ELR (cell line): ENCODE data around the gene C19orf85.

Experiments
- DNase-seq: peaks from one replicate; pipeline ENCODE4 v3.0.0-alpha.2; 2015; ENCODE audit warnings: low read depth

Gene C19orf85

DNA sequence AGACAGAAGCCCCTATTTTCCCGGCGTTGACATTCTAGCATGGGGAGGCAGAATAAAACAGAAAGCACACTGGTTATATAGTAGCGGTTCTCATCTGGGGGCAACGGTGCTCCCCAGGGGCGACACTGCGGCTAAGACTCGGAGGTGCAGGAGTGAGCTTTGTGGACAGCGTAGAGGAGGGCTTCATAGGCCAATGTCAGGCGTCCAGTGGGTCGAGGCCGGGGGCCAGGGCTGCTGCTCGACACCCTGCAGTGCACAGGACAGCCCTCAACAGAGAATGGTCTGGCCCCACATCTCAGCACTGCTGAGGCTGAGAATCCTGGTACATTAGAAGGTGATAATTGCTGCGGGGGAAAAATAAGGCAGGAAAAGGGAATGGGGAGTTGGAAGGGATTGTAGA is 13.4 kb upstream of the C19orf85 start:
- DNase-seq = no peak

DNA sequence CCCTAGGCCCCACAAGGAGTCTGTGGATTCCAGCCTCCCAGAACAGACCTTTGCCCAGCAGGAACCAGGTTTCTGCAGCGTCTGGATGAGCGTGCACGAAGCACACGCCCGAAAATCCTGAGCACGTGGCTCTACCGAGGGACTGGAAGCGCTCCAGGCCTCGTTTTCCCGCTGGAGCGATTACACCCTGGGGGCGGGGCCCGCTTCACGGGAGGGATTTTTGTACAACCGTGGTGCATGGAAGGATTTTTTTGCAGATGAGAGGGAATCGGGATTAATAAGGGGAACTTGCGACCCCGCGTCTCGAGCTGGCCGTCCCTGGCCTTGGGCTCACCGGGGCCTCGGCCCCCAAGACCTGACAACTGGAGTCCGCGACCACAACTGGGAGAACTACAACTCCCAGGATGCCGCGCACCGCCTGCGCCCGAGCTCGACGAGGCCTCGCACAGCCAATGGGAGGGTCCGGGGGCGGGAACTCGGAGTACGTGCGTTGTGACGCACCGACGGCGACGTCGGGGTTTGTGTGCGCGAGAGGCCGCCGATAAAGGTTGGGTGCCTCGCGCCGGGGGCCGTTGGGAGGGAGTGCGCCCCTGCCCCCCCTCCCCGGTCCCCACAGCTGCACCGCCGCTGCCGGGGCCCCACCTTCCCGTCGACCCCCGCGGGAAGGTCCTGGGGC is 11.7 kb upstream of the C19orf85 start, which contains the start of gene ZNF628:
Gene ZNF628, plus strand, starts transcription at position 518 of the 676 bp plus-strand sequence. CDS start 3,294 bp downstream, outside the sequence.
- peak; percentile 98 for DNase-seq

DNA sequence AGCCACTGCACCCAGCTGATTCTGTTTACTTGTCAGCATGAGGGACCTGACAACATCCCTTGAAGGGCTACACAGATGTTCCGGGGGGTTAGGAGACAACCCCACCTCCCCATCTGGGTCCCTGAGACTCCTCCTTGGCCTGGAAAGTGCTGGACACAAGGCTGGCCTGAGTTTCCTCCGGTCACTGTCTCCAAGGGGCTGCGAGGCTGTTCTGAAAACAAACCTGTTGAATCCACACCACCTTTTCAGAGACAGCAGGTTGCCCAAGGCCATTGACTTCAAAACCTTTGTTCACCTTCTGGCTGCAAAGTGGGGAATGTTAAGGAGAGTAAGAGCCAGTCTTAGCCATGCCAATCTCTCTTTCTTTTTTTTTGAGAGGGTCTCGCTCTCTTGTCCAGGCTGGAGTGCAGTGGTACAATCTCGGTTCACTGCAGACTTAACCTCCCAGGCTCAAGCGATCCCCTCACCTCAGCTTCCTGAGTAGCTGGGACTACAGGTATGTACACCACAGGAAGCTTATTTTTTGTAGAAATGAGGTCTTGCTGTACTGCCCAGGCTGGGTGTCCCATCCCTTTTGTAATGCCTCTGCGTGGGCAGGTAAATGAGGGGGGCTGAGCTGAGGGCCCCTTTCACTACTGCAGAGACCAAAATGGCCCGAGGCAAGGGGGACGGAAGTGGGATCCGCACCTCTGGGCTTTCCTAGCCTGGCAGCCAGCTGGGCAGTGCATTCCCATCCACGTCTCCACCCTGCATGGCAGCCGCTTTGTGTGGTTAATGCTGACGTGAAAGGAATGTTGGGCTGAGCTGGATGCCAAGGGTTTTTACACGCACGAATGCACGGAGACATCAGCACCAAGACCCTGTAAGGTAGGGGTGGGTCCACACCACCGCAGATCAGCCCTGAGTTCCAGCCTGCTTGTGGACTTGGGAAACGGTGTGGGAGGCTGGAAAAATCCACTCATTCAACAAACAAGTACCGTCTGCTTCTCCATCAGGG is 10.0 kb upstream of the C19orf85 start:
- no peak for DNase-seq

DNA sequence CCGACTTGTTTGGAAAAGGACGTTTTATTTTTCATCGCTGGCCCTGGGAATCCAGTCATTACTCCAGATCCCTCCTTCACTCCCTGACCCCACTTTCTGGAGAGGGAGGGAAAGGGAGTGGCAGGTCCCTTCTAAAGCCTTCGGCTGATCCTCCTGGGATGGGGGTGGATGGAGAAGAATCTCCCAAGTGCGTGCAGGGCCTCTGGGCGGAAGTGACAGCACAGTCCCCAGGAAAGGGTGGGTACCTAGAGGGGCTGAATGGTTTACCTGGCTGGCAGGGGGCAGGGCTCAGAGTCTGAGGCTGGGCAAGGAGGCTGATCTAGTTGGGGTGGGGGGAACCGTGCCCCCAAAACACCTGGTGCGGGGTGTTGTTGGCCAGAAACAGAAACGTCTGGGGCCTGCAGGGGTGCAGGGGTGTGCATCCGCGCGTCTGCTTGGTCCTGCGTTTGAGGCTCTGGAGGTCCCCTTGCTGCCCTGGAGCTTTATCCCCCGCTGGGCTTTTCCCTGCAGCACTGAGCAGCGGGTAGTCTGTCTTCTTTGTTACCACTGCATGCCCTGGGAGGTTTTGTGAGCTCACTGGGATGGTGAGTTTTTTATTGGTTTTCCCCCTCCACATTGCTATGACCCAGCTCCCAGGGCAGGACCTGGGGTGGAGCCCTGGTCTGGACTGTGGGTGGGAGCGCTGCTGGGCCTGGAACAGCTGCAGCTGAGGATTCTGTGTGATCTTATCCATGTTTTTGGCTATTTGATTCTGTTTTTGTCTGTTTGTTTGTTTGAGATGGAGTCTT is 8.9 kb upstream of the C19orf85 start:
- DNase-seq = no peak

DNA sequence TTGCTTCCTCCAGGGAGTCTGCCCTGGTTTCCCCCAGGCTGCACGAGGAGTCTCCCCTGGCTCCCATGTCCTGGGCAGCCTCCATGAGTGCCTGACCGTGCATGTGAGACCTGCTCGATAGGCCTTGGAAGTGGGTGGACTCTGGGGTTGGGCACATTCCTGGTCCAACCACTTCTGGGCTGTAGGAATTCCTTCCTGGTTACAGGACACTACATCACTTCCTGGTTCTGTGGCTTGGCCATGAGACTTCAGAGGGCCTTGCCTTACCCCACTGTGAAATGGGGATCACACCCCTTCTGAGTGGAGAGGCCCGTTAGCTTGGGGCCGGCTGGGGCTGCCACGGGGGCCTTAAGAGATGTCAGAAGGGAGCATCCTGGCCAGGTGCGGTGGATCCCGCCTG is 7.9 kb upstream of the C19orf85 start:
- peak; percentile 90 for DNase-seq

DNA sequence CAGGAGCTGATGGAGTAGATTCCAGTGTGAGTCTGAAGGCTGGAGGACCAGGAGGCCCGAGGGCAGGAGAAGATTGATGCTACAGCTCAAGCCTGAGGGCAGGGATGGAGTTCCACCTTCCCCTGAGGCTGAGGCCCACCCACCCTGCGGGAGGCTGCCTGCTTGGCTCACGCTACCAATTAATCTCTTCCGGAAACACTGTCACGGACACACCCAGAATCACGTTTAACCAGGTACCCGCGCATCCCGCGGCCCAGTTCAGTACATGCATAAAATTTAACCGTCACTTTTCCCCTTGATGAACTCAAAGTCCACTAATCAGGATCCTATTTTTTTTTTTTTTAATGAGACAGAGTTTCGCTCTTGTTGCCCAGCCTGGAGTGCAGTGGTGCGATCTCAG is 6.7 kb upstream of the C19orf85 start:
- DNase-seq = no peak

DNA sequence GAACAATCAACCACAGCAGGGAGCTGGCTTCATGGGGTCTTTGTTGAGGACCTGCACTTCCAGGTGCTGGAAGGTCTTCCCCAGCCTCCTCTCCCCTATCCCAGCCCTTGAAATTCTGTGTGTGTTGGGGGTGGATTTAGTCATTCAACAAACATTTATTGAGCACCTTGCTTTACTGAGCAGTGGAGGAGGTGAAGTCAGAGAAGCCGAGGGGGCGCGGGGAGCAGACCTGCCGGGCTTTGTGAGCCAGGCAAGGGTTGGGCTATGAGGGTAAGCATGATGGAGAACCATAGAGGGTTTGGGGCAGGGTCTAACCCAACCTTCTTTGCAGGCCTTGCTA is 3.5 kb upstream of the C19orf85 start:
- no peak for DNase-seq

DNA sequence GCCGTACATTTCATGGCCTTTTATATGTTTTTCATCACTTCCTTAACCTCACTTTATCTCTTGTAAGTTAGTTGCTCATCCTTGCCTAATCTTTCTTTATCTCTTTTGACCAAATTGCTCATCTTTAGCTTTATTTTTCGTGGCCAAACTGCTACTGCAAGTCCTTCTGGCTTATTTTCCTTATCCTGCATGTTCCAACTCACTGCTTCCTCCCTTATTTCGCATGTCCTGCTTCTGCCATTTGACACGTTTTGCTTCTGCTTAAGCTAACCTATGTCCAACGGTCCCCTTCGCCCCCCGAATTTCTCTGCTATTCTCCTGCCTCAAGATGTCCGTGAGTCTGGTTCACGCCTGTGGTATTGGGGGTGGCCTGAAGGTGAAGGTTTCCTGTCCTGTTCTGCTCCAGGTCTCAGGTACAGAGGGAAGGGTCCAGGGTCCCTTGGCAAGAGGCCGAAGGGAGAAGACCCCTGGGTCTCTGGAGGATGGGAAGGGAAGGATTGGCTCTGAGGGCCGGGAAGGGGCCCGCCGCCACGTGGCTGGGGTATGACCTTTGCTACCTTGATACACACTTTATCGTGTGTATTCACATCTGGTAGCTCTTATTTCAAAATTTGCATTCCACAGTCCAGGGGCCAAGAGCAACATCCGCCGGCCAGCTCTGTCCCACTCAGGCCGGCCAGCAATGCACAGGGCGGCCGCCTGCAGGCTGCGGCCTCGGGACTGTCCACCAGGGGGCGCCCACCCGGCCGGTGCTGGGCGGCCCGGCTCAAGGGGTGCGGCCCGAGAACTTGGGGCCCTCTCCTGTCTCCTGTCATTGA is 2.9 kb upstream of the C19orf85 start:
- DNase-seq = peak; percentile 61

DNA sequence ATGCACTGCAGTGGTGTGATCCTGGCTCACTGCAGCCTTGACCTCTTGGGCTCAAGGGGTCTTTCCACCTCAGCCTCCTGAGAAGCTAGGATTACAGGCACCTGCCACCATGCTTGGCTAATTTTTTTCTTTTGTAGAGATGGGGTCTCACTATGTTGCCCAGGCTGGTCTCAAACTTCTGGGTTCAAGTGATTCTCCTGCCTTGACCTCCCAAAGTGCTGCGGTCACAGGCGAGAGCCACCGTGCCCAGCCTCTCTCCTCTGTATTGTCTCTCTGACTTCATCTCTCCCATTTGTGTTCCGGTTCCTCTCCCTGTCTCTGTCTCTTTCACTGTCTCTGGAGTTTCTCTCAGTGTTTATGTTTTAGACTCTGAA is 1.7 kb upstream of the C19orf85 start:
- DNase-seq = no peak

DNA sequence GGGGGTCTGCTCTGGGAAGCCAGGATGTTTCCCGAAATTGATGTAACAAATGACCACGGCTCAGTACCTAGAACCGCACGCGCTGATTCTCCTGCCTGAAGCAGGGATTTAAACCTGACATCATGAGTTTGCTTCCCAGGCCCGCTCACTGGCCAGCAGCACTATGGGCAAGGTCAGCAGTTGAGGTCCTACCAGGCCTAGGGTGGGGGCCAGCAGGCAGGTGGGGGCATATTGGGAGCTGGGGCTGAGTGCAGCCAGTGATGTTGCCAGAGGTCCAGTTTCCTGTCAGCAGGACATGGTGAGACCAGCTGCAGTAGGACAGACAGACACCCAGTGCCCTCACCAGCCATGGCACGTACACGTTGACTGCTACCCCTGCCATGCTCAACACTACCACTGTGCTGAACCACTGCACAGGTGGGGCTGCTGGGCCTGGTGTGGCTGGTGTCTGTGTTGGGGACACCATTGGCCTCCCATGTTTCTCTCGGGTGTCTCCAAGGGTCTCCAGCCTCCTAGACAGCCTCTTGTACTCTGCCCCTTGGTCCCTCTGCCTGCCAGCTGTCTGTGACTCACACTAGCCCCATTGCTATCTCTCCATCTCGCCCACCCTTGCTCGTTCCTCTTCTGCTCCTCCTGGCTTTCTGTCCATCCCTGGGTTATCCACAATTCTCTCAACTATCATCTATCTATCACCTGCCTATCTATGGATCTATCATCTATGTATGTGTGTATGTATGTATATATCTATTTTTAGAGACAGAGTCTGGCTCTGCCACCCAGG is 1.1 kb upstream of the C19orf85 start:
- no peak for DNase-seq

DNA sequence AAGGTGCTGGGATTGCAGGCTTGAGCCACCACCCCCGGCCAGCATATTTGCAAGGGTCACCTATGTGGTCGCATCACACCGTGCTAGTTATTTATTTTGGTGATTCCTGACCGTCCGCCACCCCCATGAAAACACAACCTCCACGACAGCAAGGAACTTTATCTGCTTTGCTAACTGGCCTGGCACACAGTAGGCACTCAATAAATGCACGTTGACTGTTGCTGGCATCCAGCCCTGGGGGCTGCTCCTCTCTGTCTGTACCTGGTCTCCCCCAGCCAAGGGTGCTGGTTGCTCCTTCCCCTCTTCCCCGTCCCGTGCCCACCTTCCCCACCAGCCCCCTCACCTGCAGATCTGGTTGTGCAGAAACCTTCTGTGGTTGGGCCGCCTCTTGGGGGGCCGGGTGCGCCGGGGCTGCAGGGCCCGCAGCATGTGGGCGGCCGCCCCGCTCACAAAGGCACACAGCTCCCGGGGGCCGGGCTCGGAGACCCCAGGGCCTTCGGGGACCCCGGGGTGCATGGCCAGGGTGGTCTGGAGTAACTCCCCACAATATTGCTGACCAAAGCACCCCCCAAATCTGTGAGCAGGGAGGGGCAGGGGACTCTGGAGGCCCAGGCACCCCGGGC is 401 bp downstream of the C19orf85 start:
- DNase-seq = no peak

DNA sequence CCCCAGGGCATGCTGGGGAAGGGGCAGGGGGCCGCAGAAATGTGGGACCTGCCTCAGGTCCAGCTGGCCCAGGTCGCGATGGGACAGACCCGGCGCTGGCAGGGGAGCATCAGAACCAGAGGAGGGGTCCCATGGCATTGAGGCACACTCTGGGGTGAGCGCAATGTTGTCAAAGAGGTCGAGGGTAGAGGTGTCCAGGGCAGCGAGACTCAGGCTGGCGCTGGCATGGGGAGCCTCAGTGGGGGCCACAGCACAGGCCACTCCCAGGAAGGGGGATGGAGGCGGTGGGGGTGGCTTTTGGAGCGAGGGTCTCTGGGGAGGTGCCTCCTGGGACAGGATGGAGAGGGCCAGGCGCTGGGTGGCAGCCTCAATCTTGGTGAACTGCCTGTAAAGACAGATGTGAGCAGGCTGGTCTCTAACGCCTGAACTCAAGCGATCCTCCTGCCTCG is 944 bp downstream of the C19orf85 start:
- DNase-seq = no peak

DNA sequence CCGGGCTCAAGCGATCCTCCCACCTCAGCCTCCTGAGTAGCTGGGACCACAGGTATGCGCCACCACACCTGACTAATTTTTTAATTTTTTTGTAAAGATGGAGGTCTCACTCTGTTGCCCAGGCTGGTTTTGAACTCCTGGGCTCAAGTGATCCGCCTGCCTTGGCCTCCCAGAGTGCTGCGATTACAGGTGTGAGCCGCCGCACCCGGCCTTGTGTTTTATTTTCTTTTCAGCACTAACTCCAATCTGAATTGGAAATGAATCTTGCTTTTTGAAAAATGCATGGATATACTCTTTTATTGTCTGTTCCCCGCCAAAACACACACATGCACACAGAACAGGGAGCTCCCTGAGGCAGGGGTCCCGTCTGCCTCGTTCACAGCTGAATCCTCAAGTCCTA is 1.8 kb downstream of the C19orf85 start:
- no peak for DNase-seq

DNA sequence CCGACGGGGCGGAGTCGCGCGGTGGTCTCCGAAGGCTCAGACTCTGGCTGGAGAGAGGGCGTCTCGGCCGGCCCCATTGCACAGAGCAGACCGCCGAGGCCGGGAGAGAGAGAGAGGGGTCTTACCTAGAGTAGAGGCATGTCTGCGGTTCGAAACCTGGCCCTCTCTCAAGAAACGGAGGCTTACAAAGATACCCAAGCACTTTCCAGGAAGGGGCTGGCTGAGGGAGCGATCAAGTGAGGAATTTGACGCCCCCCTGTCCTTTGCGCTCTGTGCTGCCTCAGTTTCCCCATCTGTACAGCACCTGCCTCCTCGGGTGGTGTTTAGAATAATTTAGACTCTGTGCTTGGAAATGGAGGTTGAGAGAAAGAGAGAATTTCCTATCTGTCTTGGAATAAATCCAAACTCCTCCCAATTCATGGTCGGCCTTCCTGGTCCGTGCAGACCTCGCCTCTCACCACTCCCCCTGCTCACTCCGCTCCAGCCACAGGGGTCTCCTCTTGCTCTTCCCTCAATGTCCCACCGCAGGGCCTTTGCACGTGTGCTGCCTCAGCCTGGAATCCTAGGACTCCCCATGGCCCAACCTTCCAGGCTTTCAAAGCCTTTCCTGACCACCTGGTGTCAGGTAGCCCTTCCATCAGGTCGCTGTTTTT is 2.5 kb downstream of the C19orf85 start:
- DNase-seq = peak; percentile 51

DNA sequence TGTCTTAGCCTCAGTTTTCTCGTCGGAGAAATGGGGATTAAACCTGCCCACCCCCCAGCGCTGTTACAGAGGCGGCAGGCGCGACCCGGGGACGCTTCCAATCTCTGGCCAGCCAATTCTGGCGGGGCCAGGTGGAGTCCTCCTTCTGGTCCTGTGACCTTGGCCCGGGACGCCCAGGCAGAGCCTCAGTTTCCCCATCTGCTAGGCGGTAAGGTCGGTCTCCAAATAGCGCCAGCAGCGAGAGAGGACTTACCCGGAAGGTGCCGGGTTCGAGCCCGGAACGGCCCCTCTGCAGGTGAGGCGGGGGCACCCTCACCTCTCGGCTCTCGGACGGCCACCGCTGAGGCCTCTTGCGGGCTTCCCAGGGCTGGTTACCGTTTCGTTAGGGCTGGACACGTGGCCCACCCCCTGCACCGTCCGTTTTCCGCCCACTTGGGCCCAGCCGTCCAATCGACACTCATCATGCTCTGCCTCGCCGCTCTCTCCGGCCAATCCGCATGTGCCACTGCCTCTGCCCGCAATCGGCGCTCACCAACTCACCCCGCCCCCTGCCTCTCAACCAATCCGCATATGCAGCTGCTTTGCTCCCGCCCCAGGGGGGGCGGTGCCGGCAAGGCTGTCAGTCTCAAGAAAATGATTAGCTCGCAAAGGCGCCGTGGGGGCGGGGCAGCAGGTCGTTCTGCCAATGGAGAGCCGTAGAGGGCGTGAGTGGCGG is 3.1 kb downstream of the C19orf85 start, which contains the start of gene ISOC2:
Gene ISOC2, minus strand, starts transcription at position 384 of the 715 bp plus-strand sequence. CDS start 5,156 bp downstream, outside the sequence.
- peak; percentile 99 for DNase-seq

DNA sequence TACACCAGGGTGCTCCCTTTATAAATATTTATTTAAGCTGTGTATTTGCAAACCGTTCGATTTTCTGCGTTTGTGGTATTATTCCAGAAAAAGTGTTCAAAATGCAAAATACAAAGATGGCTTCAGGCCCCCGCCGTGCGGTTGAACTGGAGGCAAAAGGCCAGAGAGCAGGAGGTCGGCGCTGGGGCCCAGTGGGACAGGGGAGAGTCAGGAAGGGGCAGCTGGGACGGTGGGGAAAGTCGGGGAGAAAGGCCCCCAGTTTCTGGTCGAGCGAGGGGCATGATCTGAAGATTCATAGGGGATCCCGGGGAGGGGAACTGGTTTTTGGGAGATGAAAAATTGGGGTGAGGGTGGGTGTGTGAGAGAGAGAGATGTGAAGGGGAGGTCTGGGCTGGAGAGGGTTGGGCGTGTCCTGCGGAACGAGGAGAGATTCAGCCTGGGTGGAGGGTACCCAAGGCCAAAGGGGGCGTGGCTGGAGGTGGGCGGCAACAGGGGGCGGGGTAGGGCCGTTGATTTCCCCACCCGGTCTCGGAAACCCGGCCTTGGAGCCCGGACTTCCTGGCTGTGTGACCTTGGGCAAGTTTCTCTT is 3.8 kb downstream of the C19orf85 start:
- DNase-seq = peak; percentile 76

DNA sequence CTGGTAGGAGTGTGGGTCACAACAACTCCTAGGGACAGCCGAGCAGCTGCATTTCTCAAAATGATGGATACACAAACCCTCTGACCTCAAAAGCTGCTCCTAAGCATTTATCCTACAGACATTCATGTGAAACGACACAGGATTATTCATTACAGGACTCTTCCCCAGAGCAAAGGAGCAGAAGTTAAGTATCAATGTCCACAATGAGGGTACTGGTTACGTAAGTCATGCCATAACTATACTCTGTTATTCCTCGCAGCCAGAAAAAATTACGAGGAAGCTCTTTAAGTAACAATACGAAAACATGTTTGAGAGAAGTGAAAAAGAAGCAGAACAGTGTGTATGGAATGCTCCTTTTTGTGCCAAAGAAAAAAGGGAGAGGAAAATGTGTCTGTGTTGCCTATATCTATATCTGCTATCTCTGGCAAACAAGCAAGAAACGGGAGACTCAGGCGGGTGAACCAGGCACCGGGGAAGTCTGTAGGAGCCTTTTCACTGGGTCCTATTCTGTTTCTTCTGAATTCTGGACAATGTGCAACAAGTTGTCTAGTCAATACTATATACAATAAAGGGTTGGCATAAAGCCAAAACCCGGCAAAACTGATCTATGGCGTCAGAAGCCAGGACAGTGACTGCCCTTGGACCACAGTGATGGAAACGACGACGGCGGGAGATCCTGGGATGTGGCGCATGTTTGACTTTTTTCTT is 4.4 kb downstream of the C19orf85 start:
- DNase-seq = peak; percentile 33

DNA sequence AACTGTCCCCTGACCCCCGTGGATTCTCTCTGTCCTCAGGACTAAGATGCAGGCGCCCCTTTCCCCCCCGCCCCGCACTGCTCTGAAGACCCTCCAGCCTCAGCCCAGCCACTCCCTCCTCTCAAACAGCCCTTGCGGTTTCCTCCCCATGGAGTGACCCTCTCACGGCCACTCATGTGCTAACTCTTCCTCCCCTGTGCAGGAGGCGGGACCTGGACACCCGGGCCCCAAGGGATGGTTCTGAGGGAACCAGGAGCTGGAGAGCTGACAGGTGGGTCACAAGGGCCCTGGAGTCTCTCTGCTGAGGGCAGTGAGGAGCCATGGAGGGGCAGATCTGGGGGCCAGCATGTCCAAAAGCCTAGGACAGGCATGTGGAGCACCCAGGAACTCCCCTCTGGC is 5.0 kb downstream of the C19orf85 start:
- DNase-seq = no peak
